Measurements from ENCODE around the gene MON1B.

DNA sequence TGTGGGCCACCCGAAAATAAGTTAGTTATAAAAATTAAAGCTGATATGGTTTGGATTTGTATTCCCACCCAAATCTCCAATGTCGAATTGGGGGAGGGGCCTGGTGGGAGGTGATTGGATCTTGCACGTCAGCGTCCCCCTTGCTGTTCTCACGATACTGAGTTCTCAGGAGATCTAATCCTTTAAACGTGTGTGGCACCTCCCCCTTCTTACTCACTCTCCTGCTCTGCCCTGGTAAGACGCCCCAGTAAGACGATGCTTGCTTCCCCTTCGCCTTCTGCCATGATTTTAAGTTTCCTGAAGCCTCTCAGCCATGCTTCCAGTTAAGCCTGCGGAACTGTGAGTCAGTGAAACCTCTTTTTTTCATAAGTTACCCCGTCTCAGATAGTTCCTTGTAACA is 43.6 kb downstream of the MON1B start:
- no peak for TF ChIP-seq EZH2 (IDR thresholded peaks at IDR 0.05; ENCODE audit: borderline replicate concordance, low read length)
- TF ChIP-seq, protein P1, sequence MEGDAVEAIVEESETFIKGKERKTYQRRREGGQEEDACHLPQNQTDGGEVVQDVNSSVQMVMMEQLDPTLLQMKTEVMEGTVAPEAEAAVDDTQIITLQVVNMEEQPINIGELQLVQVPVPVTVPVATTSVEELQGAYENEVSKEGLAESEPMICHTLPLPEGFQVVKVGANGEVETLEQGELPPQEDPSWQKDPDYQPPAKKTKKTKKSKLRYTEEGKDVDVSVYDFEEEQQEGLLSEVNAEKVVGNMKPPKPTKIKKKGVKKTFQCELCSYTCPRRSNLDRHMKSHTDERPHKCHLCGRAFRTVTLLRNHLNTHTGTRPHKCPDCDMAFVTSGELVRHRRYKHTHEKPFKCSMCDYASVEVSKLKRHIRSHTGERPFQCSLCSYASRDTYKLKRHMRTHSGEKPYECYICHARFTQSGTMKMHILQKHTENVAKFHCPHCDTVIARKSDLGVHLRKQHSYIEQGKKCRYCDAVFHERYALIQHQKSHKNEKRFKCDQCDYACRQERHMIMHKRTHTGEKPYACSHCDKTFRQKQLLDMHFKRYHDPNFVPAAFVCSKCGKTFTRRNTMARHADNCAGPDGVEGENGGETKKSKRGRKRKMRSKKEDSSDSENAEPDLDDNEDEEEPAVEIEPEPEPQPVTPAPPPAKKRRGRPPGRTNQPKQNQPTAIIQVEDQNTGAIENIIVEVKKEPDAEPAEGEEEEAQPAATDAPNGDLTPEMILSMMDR (IDR thresholded peaks at IDR 0.05; ENCODE audit: low read length), result no peak

Data from OCI-LY1 (cell line).